Posterior vena cava (tissue), 2 donors: ENCODE results near the gene CREB5. TPM values are rescaled to one million over a fixed set of nuclear protein-coding genes. Genes with fewer than 3 reads are reported as not detected.
"Not testable (repeated sequence)": the region's sequence is repeated elsewhere in the genome, so short reads cannot be mapped to it uniquely, and the experiment has no call there.

Experiments
- DNase-seq: peaks from one replicate; pipeline ENCODE4 v3.0.0-alpha.2; 2020; ENCODE audit warnings: low spot score
- intact Hi-C, 2 donors: fragments of 100-400 bp; cut with DNase I; formaldehyde crosslinking; loops; one replicate each; pipeline versions ENCODE4 v1.14.1 to v1.14.2; 2022 to 2023
- total RNA-seq, 2 donors: library from RNA; stranded (reverse); fragmentation: NEBNext Ultra II Directional; extraction: Animal tissue kit (Norgen Biotek cat#: 25700); gene quantifications; one replicate each; pipeline ENCODE4 v1.2.1, GENCODE V29; 2021
- donor health status: DM: yes; HTN: yes; CAD: no.
- donor health status: DM: yes; HTN: yes; CAD: no.

CREB5 gene
- total RNA-seq, 2 donors from 2014 or later: 21.5 to 21.9 TPM

DNA sequence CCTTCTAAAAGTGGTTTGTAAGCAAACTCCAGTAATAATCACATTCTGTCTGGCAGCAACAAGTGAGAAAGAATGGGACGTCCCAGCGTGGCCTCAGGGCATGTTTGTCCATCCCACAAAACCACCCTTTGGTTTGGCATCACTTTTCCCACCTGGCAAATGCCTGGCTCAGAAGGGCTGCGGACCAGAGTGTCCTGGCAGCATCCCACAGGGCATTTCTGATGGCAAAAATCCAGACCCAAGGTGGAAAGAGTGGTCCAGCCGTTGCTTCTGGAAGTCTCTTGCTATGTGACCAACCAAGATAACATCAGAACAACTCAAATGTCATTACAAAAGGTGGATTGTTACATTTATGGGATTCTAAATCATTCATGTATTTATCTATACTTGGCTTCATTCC lies 174.4 kb downstream of the CREB5 start:
- DNase-seq: no peak
- intact Hi-C loops: no loop called here

DNA sequence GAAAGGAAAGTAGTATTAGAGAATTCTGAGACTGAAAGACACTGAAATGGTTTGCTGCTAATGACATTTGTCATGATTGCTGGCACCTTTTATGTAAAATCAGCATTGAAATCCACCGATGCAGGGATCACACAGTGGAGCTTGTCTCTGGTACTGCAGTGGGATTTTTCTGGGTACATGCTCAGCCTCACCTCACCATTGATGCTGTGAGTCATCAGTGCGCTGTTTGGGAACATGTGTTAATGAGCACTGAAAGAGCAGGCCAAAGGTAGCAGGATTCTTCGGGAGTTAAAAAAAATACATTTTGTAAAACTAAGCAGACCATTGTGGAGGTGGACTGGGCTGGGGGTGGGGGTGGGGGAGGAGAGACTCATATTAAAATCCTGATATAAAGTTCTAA lies 174.9 kb downstream of the CREB5 start:
- intact Hi-C loops: no loop called here
- no peak for DNase-seq

DNA sequence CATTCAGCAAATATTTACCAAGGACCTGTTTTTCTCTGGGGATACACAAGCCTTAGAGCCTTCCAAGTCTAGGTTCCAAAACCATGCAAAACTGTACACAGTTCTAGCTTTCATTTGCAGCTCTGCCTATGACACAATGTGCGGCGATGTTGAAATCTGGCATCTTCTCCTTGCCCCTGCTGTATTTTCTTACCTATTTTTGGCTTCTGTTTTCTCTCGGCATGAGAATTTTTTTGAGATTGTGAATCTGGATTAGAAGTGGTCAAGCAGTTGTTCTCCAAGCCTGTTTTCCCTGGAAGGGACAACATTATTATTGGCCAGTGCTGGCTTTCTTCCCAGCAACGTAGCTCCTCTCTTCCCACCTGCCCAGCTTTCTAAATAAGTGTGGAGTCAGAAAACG lies 176.3 kb downstream of the CREB5 start:
- intact Hi-C loops: no loop called here

DNA sequence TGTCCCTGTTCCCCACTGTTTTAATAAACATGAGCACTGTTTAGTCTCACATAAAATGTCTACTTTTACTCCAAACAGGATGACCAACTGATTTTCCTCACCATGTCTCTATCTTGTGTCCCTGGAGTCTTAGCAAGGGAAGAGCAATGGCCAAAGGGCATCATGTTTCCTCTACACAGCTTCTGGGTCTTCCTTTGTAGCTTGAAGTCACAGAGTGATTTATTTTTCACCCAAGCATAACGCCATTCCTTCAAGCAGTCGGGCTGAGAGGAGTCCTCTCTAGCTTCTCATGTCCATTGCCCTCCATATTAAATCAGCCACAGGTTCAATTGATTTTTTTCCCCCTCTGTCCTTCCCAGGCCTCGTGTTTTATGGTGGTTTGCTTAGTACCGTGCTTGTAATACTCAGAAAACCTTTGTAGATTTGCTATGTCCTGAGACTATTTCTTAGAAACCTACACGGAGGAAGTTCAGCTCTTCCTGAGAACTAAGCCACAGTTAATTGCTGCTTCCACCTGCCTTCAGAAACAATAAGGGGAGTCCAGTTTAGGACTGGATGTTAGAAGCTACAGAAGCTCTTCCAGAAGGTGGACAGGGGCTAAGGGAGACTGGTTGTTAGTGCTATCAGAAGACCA lies 178.8 kb downstream of the CREB5 start:
- intact Hi-C loops: no loop called here
- DNase-seq: no peak

More for the DNA sequence above, 176.3 kb downstream of the CREB5 start:
- DNase-seq: no peak

GRCh38 chr7:28591725-28592349 lies 179.5 kb downstream of the CREB5 start:
- no peak for DNase-seq
- intact Hi-C loops: no loop called here

DNA sequence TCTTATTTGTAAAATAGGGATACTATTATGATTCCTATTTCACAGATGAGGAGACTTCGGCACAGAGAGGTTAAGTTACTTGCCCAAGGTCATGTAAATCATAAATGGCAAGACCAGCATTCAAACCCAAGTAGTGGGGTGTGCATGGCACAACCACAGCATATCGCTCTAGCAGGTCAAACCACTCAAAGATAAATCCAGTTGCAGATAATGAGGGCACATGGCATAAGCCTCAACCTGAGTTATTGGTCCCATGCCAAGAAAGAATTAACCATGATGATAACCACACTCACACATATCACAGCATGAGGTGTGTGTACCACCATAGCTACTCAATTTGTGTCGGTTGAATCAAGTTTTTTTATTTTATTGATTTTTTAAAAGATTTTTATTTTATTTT lies 180.5 kb downstream of the CREB5 start:
- intact Hi-C loops: no loop called here

DNA sequence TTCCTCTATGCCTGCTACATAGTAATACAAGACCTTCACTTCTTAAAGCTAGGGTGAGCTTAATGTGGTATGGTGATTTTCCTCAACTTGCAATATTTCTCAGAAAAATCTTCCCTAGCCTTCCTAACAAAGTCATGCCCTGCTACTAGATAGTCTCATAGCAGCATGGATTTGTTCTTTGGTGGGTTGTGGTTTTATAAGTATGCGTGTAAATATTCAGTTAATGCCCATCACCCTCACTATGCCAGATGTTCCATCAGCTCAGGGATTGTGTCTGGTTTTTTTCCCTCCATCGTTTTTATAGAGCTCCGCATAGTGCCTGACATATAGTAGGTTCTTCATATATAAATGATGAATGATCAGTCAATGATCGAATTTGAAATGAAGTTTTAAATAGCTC lies 182.8 kb downstream of the CREB5 start:
- intact Hi-C loops: no loop called here

More for the DNA sequence above, 180.5 kb downstream of the CREB5 start:
- no peak for DNase-seq

DNA sequence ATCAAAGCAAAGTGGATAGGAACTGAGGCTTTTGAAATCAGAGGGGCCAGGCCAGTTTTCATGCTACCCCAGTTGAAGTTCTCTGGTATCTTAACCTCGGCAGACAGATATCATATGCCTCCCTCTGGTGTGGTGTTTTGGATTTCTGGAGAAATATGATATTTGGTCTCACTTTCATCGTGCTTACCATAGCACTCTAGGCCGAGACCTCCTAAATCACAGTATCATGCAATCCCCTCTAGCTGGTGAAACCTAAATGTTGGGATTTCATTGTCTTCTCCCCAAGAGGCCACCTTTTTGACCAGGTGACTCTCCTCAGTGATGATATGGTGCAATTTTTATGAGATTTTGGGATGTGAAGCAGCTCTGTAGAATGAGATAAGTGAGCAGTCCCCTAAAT lies 183.5 kb downstream of the CREB5 start:
- intact Hi-C loops: no loop called here
- no peak for DNase-seq

More for the DNA sequence above, 182.8 kb downstream of the CREB5 start:
- no peak for DNase-seq

GRCh38 chr7:28596245-28596935 lies 184.1 kb downstream of the CREB5 start:
- DNase-seq: no peak
- intact Hi-C loops: no loop called here

GRCh38 chr7:28597284-28597683 lies 185.0 kb downstream of the CREB5 start:
- intact Hi-C loops: no loop called here
- DNase-seq: no peak

DNA sequence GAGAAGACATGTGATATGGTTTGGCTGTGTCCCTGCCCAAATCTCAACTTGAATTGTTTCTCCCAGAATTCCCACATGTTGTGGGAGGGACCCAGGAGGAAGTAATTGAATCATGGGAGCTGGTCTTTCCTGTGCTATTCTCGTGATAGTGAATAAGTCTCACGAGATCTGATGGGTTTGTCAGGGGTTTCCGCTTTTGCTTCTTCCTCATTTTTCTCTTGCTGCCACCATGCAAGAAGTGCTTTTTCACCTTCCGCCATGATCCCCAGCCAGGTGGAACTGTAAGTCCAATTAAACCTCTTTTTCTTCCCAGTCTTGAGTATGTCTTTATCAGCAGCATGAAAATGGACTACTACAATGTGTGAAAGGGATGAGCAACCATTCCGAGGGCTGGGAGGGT lies 185.7 kb downstream of the CREB5 start:
- intact Hi-C loops, DNase-seq: not testable (repeated sequence)

DNA sequence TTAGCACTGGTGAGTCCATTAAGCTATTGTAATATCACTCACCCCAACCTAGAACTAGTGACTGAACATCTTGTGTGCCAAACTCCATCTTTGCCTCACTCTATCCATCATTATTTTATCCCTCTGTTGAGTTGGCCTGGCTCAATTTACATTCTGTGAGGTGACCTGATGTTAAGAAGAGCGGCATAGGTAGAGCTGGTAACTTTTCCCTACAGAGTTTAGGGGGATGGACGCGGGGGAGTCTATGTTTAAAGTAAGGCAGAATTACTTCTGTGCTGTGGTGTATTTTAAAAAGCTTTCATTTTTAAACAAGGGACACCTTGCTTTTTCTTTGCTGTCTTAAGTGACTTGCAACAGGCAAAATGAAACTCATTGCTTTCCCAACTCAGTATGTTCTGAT lies 186.3 kb downstream of the CREB5 start:
- no peak for DNase-seq
- intact Hi-C loops: no loop called here

GRCh38 chr7:28599411-28599810 lies 187.1 kb downstream of the CREB5 start:
- intact Hi-C loops: no loop called here
- DNase-seq: no peak

GRCh38 chr7:28602282-28602681 lies 190.0 kb downstream of the CREB5 start:
- DNase-seq: no peak
- intact Hi-C loops: no loop called here

DNA sequence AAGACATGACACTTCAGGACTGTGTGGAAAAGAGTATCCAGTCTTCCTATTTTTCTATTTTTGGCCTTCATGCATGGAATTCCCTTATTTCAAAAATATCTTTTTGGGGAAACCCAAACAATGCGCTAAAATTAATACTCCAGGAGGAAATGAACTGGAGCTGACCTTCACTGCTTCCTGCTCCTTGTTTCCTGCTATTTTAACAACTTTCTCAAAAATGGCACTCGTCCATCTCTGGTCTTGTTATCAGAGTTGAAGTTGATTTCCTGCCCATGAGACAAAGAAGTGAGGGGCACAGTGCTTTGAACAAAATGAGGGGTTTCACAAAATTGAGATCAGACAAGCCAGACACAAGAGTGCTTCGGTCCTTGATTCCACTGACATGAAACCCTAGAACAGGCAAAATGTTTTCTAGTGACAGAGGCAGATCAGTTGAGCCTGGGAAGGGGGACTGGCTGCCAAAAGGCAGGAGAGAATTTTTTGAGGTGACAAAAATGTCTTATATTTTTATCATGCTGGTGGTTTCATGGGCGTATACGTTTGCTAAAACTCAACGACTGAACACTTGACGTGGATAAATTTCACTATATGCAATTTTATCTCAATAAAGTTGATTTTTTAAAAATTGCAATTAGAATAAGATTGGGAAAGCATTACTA lies 193.2 kb downstream of the CREB5 start:
- intact Hi-C loops: no loop called here
- DNase-seq: no peak

GRCh38 chr7:28606421-28606820 lies 194.1 kb downstream of the CREB5 start:
- no peak for DNase-seq
- intact Hi-C loops: no loop called here

GRCh38 chr7:28607855-28608193 lies 195.5 kb downstream of the CREB5 start:
- intact Hi-C loops: no loop called here
- no peak for DNase-seq

GRCh38 chr7:28608237-28608656 lies 195.9 kb downstream of the CREB5 start:
- intact Hi-C loops: no loop called here
- no peak for DNase-seq

- no peak for DNase-seq
- intact Hi-C loops: no loop called here
Observed at GRCh38 chr7:28608731-28609130, 196.4 kb downstream of the CREB5 start.

- no peak for DNase-seq
- intact Hi-C loops: no loop called here
Observed at GRCh38 chr7:28609608-28610007, 197.3 kb downstream of the CREB5 start.
